ENCODE data around the gene ILKAP.

GRCh38 chr2:238154570-238154969 is 48.9 kb downstream of the ILKAP start:
- TF ChIP-seq CTCF (IDR thresholded peaks at IDR 0.05; ENCODE audit: low read depth, low read length) (no peak), MYC (IDR thresholded peaks at IDR 0.05; ENCODE audit: low read depth, low read length) (no peak), POLR2A (IDR thresholded peaks at IDR 0.05; ENCODE audit: extremely low read depth, insufficient read length) (no peak)

Measured in NB4 (cell line).